Measurements from ENCODE around the gene EDDM3A. TPM values are rescaled to one million over a fixed set of nuclear protein-coding genes. Genes with fewer than 3 reads are reported as not detected.

EDDM3A gene
- total RNA-seq, 1 experiment from 2014 or later = not detected

DNA sequence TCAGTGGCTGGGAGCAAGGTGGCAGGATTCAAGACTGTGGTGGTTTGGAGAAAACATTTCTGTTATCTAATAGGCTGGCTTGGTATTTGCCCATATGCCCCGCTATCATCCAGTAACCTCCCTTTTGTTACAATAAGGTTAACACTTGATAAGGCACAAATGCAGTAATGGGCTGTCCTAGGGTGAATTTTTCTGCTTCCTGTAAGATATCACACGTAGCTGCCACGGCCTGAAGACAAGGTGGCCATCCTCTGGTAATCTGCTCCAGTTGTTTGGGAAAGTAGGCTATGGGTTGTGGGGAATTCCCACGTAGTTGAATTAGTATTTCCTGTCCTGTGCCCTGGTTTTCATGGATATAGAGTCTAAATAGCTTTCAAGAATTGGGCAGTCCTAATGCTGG, 34.0 kb upstream of the EDDM3A start:
- H3K27me3 ChIP-seq (ENCODE audit: insufficient read depth, low read depth) = no peaks in the 10 kb centered on the region
- no peaks in the 10 kb centered on the region for H4K20me1 ChIP-seq (ENCODE audit: insufficient read depth)
- BruUV-seq (replicated peaks) = no TSS peak
- no peak overlapping the region for H3K4me2 ChIP-seq
- intact Hi-C loops (cut with micrococcal nuclease; ENCODE audit: unreplicated experiment) = no loop called here
- H3K9me2 ChIP-seq (ENCODE audit: insufficient read depth) = no peaks in the 10 kb centered on the region
- ChIA-PET CTCF (no interaction called here), POLR2A (ENCODE audit: unreplicated experiment) (no interaction called here)
- peaks cover 6% of the 10 kb centered on the region for H3F3A ChIP-seq (ENCODE audit: insufficient read depth, low read depth)
- no peaks in the 10 kb centered on the region for H3K36me3 ChIP-seq (ENCODE audit: low read depth)
- no peak overlapping the region for H2AFZ ChIP-seq
- no peak overlapping the region for H3K27ac ChIP-seq
- TF ChIP-seq CTCF (conservative IDR thresholded peaks at IDR 0.05) (no peak), EZH2 (IDR thresholded peaks at IDR 0.05; ENCODE audit: low read depth) (no peak)
- no peaks in the 10 kb centered on the region for H3K9me3 ChIP-seq (ENCODE audit: insufficient read depth, low read depth)
- H3K79me2 ChIP-seq (ENCODE audit: low read depth) = no peaks in the 10 kb centered on the region
- no peak overlapping the region for H3K4me3 ChIP-seq
- no peak for DNase-seq
- H3K4me1 ChIP-seq (replicated peaks; ENCODE audit: insufficient read depth) = 0 out of 2 replicates have a peak, but pooled peaks cover 8% of the 10 kb centered on the region

DNA sequence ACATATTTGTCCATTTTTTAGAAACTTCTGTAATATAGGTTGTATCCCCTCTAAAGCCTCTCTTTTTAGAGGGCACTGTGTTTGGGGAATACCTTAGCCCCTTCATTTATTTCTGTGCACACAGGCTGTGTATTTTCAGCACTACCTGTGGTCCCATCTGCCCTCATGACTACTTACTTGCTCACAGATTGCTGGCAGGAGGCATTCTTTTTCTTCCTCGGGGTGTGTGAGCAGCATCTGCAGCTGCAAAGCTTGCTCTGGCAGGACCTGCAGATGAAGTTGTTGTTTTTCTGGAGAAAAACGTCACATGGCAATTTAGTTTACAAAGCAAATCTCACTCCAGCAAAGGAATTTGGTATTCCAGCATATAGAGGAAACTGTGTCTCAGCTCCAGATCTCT, 32.8 kb upstream of the EDDM3A start:
- BruUV-seq (replicated peaks) = no TSS peak
- Histone ChIP-seq H3K9me2 (ENCODE audit: insufficient read depth) (no peaks in the 10 kb centered on the region), H3F3A (ENCODE audit: insufficient read depth, low read depth) (0 out of 2 replicates have a peak, but pooled peaks cover 3% of the 10 kb centered on the region), H3K4me3 (no peak overlapping the region), H3K27ac (no peak overlapping the region), H3K27me3 (ENCODE audit: insufficient read depth, low read depth) (no peaks in the 10 kb centered on the region), H2AFZ (no peak overlapping the region), H3K4me1 (replicated peaks; ENCODE audit: insufficient read depth) (no peaks in the 10 kb centered on the region), H3K79me2 (ENCODE audit: low read depth) (no peaks in the 10 kb centered on the region), H3K9me3 (ENCODE audit: insufficient read depth, low read depth) (no peaks in the 10 kb centered on the region), H3K4me2 (no peak overlapping the region), H4K20me1 (ENCODE audit: insufficient read depth) (no peaks in the 10 kb centered on the region), H3K36me3 (ENCODE audit: low read depth) (no peaks in the 10 kb centered on the region)
- no peak for TF ChIP-seq EZH2 (IDR thresholded peaks at IDR 0.05; ENCODE audit: low read depth)
- POLR2A ChIA-PET (ENCODE audit: unreplicated experiment) = no interaction called here
- intact Hi-C loops (cut with micrococcal nuclease; ENCODE audit: unreplicated experiment) = no loop called here
- DNase-seq = no peak
- CTCF ChIA-PET = no interaction called here

DNA sequence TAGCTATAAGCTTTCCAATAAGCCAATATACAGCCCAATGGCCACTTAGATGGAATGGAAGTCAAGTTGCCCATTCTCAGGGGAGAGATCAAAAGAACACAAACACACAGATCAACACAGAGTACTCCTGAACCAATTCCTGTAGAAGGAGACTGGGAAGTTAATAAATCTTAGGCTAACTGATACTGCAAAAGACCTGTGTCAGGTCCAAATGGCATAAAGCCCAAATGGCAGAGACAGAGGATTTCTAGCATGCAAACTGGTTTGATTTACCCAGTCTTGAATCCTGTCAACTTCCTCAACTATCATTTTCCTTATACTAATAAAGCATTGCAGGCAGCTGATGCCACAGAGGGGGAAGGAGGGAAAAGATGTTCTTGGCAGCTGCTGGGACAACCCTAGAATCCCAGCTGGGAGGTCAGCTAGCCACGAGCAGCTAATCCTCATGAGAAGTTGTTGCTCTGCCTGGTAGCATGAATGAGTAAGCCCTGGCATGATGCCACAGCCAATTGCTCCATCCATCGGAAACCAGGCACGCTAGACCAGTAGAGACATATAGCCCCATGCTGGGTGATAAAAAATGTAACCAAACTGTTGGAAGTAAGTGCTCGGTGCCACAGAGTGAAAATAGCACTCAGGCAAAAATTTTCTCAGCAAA, 31.0 kb upstream of the EDDM3A start:
- Histone ChIP-seq H3K27ac (no peak overlapping the region), H3K4me1 (replicated peaks; ENCODE audit: insufficient read depth) (0 out of 2 replicates have a peak, but pooled peaks cover 4% of the 10 kb centered on the region), H4K20me1 (ENCODE audit: insufficient read depth) (no peaks in the 10 kb centered on the region), H2AFZ (no peak overlapping the region), H3K79me2 (ENCODE audit: low read depth) (no peaks in the 10 kb centered on the region), H3K9me2 (ENCODE audit: insufficient read depth) (no peaks in the 10 kb centered on the region), H3K36me3 (ENCODE audit: low read depth) (no peaks in the 10 kb centered on the region), H3K27me3 (ENCODE audit: insufficient read depth, low read depth) (no peaks in the 10 kb centered on the region), H3K4me2 (no peak overlapping the region), H3K9me3 (ENCODE audit: insufficient read depth, low read depth) (no peaks in the 10 kb centered on the region), H3K4me3 (no peak overlapping the region), H3F3A (ENCODE audit: insufficient read depth, low read depth) (no peaks in the 10 kb centered on the region)
- POLR2A ChIA-PET (ENCODE audit: unreplicated experiment) = interaction anchor here (0.7 kb wide), 1 partner anchor 88 kb away, joined by 6 read pairs; the partner anchor contains the start of gene RNASE1
- no TSS peak for BruUV-seq (replicated peaks)
- peak; percentile 70 to 74 for DNase-seq
- intact Hi-C loops (cut with micrococcal nuclease; ENCODE audit: unreplicated experiment) = no loop called here
- CTCF ChIA-PET = interaction anchor here (0.9 kb wide), 1 partner anchor 357 kb away, joined by 5 read pairs; no protein-coding TSS in a partner anchor
- TF ChIP-seq EZH2 (IDR thresholded peaks at IDR 0.05; ENCODE audit: low read depth) (no peak), CTCF (conservative IDR thresholded peaks at IDR 0.05) (no peak)

Data from PC-9 (cell line).